ENCODE measurements around the gene FOXP1.

DNA sequence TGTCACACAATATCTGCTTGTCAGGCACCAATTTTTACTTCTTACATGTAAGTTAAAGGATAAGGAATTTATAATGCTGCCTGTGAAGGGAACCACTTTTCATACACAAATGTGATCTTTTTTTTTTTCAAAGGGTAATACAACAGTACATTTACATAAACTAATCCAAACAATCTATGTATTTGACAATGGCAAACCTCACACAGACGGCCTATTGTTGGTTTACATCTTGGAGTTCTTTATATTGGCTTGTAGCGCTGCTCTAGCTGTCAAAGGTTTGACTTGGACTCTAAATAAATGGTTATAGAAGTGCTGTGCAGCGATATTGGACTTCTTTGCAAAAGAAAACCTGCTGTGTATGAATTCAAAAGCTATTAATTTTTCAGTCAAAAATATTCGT lies 598.0 kb downstream of the FOXP1 start:
- TF ChIP-seq, protein P1, sequence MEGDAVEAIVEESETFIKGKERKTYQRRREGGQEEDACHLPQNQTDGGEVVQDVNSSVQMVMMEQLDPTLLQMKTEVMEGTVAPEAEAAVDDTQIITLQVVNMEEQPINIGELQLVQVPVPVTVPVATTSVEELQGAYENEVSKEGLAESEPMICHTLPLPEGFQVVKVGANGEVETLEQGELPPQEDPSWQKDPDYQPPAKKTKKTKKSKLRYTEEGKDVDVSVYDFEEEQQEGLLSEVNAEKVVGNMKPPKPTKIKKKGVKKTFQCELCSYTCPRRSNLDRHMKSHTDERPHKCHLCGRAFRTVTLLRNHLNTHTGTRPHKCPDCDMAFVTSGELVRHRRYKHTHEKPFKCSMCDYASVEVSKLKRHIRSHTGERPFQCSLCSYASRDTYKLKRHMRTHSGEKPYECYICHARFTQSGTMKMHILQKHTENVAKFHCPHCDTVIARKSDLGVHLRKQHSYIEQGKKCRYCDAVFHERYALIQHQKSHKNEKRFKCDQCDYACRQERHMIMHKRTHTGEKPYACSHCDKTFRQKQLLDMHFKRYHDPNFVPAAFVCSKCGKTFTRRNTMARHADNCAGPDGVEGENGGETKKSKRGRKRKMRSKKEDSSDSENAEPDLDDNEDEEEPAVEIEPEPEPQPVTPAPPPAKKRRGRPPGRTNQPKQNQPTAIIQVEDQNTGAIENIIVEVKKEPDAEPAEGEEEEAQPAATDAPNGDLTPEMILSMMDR (IDR thresholded peaks at IDR 0.05; ENCODE audit: poor library complexity), result no peak
- TF ChIP-seq EZH2phosphoT487 (IDR thresholded peaks at IDR 0.05; ENCODE audit: low read depth, severe bottlenecking, unreplicated experiment) (no peak), EZH2 (IDR thresholded peaks at IDR 0.05; ENCODE audit: borderline replicate concordance) (no peak)
